ACHN (cell line): ENCODE data around the gene PDK3.

Experiments used
- DNase-seq: peaks from one replicate; pipeline ENCODE4 v3.0.0-alpha.2; 2015
- in situ Hi-C: cut with HindIII; loops from 2 replicates; pipeline ENCODE4 v1.10.0; 2017; ENCODE audit warnings: low sequenced_read_pairs, low pct_ligation_motif_present, low pct_unique_long_range_greater_than_20kb

Gene PDK3

DNA sequence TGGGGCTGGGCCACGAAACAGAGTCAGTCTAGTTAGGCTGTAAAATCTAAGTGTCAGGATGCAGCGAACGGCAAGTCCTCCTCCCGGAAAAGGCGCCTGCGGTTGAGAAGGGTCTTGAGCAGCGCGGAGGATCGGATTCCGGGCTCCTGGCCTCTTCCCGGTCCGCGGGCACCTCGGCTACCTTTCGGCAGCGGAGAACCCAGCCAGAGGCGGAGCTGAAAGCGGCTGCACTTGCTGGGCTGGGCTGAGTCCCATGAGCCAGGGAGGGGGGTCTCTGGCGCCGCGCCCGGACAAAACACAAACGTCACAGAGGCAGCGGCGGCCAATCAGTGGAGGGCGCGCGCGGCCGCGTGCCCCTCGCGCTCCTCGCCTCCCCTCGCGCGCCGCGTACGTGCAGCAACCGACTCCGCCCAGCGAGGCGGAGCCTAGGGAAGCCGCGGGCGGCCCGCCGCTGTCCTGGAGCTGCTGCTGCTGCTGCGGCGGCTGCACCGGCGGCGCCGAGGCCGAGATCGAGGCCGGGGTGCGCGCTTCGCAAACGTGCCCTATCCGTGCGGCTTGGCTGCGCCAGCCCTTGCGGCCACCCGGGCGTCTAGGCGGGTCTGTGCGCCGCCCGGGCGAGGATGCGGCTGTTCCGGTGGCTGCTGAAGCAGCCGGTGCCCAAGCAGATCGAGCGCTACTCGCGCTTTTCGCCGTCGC, at the start of gene PDK3:
Gene PDK3, plus strand, starts transcription at position 451 of the 696 bp plus-strand sequence. Its CDS starts 170 bp downstream, at position 621.
- DNase-seq: peak; percentile 75
- in situ Hi-C loops: no loop called here

DNA sequence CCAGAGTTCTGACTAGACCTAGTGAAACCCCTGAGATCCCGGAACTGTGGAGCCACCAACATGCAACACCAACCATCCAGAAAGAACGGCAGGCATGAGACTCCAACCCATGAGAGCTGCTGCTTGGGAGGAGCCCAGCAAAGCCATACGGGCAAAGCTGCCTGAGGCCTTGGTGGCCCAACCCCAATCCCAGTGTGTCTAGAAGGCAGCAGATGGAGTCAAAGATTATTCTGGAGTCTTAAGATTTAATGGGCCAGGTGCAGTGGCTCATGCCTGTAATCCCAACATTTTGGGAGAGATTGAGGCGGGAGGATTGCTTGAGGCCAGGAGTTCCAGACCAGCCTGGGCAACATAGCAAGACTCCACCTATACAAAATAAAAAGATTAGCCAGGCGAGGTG, 49.2 kb upstream of the PDK3 start:
- in situ Hi-C loops: no loop called here
- no peak for DNase-seq

DNA sequence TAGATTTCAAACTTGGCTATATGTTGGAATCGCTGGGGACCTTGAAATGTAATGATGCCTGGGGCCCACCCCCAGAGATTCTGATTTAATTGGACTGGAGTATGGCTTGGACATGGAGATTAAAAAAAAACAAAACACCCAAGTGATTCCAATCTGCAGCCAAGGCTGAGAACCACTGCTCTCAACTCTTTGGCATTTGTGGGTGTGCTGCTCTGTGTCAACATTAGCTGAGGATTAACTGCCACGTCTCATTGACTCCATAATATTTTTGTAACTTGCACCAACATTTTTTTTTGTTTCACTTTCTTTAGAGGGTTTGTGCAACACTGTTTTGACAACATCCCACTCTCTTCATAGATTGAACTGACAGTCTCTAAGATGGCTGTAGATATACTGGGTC, 41.1 kb upstream of the PDK3 start:
- in situ Hi-C loops: no loop called here
- no peak for DNase-seq

DNA sequence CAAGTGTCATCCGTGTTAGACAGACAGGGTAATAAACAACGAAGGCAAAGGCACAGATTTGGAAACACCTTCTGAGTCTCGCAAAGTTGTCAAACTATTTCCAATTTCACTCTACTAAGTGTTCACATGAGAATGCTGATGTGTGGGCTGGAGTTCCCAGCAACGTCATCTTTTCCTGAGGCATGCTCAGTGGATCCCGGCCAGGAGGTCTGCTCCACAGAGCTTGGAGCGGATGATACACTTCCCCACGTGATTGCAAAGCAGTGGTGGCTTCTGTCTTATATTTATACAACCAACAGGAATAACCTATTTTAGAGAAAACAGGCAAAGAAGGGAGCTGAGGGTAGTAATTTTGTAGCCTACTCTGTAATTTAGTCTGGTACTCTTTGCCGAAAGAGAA, 40.1 kb upstream of the PDK3 start:
- in situ Hi-C loops: no loop called here
- DNase-seq: no peak

DNA sequence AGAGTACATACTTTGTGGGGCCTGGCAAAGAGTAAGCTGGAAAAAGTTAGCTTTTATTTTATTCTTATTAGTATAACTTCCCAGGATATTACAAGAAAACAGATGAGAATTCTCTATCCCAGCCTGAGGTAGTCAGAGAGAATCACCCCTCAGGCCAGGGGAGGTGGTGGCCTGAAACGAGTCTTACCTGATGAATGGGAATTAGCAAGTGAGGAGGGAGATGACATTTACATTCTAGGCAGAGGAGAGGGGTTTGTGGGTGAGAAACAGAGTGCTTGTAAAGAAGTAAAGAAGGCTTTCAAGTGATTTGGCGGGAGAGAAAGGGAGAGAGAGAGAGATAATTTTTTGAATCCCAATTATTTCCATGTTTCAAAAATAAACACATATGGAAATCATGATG, 39.3 kb upstream of the PDK3 start:
- in situ Hi-C loops: no loop called here
- DNase-seq: no peak

DNA sequence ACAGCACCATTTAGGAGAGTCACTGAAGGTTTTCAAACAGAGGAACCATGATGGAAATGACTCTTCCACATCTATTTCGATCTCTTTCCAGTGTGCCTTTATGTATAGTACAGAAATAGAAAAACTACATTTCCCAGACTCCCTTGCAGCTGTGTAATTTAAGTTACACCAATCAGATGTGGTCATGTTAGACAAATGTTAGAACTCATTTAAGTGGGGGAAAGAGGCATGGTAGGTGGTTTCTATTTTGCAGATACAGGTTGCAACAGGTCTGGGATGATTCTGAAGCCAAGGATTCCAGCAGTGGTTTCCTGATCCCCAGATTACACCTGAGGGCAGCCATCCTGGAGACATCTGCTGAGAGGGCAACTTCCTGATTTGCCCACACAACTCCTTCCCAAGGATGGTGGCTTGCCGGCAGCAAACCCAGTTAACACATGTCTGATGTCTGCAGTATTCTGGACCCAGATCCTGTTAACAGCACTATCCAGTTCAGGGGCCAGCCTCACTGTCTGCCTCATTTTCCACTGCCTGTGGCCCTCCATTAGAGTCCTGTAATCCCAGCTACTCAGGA, 38.7 kb upstream of the PDK3 start:
- in situ Hi-C loops: no loop called here
- no peak for DNase-seq

DNA sequence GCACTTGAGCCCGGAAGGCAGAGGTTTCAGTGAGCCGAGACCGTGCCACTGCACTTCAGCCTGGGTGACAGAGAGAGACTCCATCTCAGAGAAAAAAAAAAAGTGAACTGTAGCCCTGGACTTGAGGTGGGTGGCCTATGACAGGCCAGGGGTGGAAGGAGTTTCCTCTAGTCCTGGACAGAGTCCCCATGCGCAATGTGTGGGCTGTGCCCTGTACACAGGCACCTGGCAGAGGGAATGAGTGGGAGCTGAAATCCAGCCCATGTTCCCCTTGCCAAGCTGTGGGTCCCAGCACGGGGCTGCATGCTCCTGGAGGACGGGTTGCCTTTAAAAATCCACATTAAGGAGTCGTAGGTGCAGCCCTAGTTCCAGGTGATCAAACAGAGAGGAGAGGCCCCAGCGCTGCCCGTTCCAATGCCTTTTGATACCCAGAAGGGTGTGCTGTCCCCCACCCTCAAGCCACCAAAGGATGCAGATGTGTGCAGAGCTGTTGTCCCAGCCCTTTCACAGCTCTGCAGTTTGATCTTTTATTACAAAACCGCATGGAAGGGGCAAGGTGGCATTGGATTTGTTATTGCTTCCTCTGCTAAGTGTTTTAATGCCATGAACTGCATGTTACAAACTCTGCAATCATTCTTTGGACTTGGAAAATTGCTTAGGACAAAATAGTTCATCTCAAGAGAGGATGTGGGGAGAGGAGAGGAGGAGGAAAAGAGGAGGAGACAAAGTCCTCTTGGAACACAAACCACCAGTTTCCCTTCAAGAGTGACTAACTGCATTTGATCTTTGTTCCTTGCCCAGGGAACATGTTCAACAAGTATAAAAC, 38.0 kb upstream of the PDK3 start:
- DNase-seq: no peak
- in situ Hi-C loops: no loop called here

DNA sequence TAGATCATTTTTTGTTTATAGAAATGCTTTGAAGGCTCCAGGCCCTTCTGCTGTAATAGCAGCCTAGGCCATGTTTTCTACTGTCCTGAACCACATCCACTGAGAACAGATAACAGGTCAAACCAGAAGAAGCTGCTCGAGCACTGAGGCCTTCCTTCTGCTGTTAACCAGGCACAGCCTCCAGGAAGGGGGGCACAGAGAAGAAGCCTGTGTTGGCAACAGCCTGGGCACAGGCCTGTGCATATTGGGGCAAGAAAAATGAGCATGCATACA, 37.4 kb upstream of the PDK3 start:
- in situ Hi-C loops: no loop called here
- no peak for DNase-seq

DNA sequence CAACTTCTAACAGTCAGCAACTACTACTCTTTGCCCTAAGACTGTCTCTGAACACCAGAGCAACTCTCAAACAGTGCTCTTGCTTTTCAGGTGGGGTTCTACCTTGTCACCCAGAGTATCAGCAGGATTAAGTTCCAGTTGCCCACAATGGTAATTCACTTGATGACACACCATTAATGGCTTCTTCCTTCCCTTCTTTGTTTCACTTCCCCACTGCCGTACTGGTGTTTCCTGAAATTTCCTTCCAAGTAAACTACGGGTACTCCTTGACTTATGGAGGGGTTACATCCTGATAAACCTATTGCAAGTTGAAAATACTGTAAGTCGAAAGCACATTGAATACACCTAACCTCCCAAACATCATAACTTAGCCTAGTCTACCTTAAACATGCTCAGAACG, 36.6 kb upstream of the PDK3 start:
- in situ Hi-C loops: no loop called here
- no peak for DNase-seq

DNA sequence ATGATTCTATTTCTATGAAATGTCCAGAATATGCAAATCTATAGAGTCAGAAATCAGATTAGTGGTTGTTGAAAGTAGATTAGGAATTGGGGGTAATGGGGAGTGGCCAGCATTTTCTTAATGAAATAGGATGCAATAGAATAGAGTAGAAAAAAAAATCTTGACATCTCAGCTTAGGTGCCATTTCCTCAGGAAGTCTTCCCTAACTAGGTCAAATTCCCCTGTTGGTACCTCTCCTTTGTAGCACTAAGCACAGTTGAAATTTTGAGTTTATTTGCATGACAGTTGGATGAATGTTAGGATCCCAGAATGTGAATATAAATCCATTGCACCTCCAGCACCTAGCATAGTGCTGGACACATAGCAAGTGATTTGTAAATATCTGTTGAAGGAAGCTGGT, 30.0 kb upstream of the PDK3 start:
- DNase-seq: no peak
- in situ Hi-C loops: no loop called here

DNA sequence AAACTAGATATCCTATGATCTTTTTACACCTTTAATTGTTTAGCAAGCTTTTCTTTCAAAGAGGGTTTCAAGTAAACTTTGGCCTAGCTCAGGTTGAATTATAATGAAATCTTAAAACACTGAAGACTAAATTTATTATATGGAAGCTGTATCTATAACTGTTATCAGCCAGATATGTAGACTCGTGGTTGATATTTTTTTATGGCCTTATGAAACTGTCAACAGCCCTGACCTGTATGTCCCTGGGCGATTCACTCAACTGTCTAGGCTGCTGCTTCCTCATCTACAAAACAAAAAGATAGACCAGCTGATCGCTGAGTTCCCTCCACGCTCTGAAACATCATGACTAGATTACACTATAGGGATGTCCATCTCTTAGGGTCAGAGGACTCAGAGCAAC, 21.2 kb upstream of the PDK3 start:
- in situ Hi-C loops: no loop called here

DNA sequence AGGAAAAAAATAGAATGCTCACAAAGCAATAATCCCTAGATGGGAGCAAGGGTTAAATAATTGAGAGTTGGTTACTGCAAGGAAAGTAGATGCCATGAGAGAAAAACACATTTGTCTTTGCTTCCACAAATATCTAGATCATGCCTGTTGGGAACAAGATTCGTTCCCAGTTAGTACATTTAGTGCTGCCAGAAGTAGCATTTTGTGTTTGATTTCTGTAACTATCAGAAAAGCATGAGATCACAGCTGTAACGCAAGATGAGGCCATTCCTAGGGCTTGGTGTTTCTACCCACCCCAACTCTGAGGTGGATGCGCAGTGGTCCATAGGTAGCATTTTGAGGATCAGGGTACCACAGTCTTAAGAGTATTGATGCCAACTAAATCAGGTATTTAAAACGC, 20.4 kb upstream of the PDK3 start:
- no peak for DNase-seq
- in situ Hi-C loops: no loop called here

More for the DNA sequence above, 21.2 kb upstream of the PDK3 start:
- no peak for DNase-seq

DNA sequence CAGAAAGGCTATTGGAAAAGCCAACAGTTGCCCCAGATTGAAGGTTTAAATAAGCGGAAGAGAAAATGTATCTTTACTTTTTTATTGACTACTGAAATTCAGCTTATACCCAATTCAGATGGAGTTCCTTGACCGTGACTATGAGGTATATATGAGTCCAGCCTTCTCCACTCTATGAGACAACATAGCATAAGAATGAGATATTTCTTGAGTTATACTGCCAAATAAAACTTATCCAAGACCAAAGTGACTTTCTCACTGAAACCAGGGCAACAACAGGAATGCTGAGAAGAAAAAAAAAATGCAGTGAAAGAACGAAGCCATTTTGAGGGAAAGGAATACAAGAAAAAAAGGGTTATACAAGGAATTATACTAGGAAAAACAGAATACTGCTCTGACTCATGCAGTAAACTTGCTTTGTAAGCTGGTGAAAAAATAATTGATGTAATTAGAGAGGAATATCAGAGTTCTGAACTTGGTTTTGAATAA, 16.3 kb upstream of the PDK3 start:
- in situ Hi-C loops: no loop called here
- DNase-seq: no peak

DNA sequence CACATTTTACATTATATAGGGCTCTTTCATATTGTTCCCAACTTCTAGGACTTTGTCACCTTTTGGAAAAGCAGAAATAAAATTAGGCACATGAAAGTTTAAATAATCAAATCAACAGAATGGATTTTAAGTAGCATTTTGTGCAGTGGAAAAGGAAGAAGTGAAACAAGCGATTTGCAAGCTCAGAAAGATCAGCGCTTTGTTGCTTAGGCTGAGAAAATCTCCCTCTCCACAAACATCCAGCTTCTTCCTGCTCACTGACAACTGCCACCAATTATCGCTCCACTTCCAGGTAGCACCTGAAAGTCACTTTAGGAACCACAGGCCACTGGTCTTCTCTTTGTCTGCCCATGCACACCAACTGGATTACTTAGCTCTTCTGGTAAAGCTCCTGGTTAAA, 2.0 kb upstream of the PDK3 start:
- in situ Hi-C loops: no loop called here
- DNase-seq: no peak

DNA sequence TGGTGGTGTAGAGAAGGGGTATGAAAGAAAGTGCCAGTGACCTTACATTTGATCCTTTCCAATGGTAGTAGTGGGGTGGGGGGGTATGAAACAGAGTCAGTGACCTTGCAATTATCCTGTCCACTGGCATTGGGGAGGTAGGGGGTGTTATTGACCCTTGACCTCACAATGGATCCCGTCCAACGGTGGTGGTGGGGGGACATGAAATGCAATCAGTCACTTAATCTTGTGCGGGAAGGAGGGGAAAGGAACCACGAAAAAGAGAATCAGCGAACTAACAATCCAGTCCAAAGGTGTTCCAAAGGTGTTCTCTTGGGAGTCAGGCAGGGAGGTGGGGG, 619 bp upstream of the PDK3 start:
- in situ Hi-C loops: no loop called here
- DNase-seq: no peak

DNA sequence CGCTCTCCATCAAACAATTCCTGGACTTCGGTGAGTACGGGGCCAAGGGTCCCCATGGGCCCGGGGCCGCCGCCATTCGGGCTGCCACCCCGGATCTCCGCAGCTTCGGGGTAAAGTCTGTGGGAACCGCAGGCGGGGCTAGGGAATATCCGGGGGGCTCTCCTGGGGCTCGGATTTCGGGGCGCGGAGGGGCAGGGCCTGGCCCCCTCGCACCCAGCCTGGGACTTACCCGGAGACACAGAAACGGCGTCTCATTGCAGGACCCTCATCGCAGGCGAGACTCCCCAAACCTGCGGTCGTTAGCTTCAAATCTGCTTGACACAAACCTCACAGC, 413 bp downstream of the PDK3 start:
- DNase-seq: no peak

DNA sequence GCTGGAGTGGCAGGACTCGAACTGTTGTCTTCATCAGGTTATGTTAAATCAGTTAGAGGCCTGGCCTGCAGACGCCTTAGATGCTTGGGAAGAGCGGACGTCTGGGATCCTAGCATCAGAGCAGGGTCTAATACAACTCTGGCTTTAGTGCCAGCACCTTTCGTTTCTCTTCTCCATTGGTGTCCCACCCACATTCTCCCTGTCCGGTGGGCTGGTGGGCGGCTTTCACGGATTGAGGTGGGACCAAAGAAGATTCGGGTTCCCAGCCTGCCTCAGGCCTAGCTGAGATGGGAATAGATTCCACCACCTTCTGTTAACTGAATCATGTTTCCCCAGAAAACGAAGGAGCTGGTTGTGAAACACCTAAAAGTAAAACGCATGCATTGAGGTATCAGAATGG, 939 bp downstream of the PDK3 start:
- no peak for DNase-seq
- in situ Hi-C loops: no loop called here

More for the DNA sequence above, 413 bp downstream of the PDK3 start:
- in situ Hi-C loops: no loop called here

DNA sequence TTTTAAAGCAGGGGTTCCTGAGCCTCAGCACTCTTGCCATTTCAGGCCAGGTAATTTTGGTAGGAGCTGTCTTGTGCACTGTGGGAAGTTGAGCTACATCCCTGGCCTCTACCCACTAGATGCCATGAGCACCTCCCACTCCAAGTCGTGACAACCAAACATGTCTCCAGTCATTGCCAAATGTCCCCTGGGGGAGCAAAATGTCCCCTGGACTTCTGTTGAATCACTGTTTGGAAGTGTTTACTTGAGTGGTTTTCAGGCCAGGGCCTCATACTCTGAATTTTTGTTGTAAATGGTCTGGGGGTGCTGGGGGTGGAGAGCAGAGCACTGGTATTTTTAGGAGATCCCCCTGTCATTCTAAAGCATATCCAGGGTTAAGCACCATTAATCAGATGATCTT, 3.2 kb downstream of the PDK3 start:
- no peak for DNase-seq
- in situ Hi-C loops: no loop called here

DNA sequence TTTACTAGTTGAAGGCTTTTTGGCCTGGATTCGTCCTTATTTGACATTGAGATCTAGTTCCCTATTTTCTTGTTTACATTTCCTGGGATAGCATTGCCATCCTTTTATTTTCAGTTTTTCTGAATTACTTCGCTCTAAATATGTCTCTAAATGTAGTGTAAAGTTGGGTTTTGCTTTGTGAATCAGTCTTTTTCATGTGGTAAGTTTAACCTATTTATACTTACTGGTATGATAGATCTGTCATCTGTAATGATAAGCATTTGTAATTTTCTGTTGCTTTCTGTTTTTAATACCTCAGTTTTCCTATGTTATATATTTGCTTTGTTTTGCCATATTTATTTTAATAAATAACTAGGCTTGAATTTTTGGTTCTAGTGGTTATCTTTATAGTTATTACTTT, 6.7 kb downstream of the PDK3 start:
- in situ Hi-C loops: no loop called here
- no peak for DNase-seq

DNA sequence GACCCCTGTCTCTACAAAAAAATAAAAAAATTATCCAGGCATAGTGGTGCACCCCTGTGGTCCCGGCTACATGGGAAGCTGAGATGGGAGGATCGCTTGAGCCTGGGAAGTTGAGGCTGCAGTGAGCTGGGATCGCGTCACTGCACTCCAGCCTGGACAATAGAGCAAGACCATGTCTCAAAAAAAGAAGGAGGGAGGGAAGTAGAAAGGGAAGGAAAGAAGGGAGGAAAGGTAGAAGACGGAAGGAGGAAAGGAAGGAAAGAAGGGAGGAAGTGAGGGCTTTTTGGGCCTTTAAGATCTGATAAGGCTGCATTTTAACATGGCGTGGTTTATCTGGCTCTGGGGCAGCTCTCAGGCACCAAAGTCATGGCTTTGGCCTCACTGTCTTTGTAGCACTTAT, 10.4 kb downstream of the PDK3 start:
- in situ Hi-C loops: no loop called here
- DNase-seq: no peak
